Loucy (cell line): Measurements from ENCODE around the gene FGF12.

Experiments used
- H2AFZ ChIP-seq: fragments of 200-600 bp; sonication (generic); 2 replicates; pipeline ENCODE4 v1.6.0; 2016; ENCODE audit warnings: antibody characterized with exemption, mild to moderate bottlenecking, low read length, moderate library complexity
- H3F3A ChIP-seq: fragments of 200-600 bp; 2 replicates; pipeline ENCODE4 v1.6.0; 2016; ENCODE audit warnings: antibody characterized with exemption, low read depth, mild to moderate bottlenecking
- H3K27me3 ChIP-seq: fragments of 200-600 bp; sonication (generic); 2 replicates; pipeline ENCODE4 v1.6.1; 2014; ENCODE audit warnings: low read length, mild to moderate bottlenecking; ENCODE audit not compliant: insufficient read depth, poor library complexity, severe bottlenecking
- H3K36me3 ChIP-seq: fragments of 200-600 bp; sonication (generic); 2 replicates; pipeline ENCODE4 v1.6.1; 2016; ENCODE audit warnings: low read length; ENCODE audit not compliant: insufficient read depth
- H3K4me1 ChIP-seq: fragments of 200-600 bp; sonication (generic); 2 replicates; pipeline ENCODE4 v1.5.1; 2014; ENCODE audit warnings: low read length, mild to moderate bottlenecking; ENCODE audit not compliant: insufficient read depth, poor library complexity, severe bottlenecking
- H3K4me2 ChIP-seq: fragments of 200-600 bp; sonication (generic); 2 replicates; pipeline ENCODE4 v1.6.0; 2014; ENCODE audit warnings: antibody characterized with exemption, low read length, low read depth, mild to moderate bottlenecking; ENCODE audit not compliant: poor library complexity, severe bottlenecking
- H3K4me3 ChIP-seq: fragments of 200-600 bp; sonication (generic); 2 replicates; pipeline ENCODE4 v1.5.1; 2014; ENCODE audit warnings: low read length, mild to moderate bottlenecking, mixed read lengths; ENCODE audit not compliant: poor library complexity, severe bottlenecking
- H3K79me2 ChIP-seq: fragments of 200-600 bp; sonication (generic); 2 replicates; pipeline ENCODE4 v1.6.1; 2014; ENCODE audit warnings: low read length; ENCODE audit not compliant: insufficient read depth
- H3K9ac ChIP-seq: fragments of 200-600 bp; sonication (generic); 2 replicates; pipeline ENCODE4 v1.6.0; 2014; ENCODE audit warnings: mild to moderate bottlenecking, low read depth, low read length, moderate library complexity; ENCODE audit not compliant: poor library complexity, severe bottlenecking
- H3K9me2 ChIP-seq: fragments of 200-600 bp; sonication (generic); replicated peaks from 2 replicates; pipeline ENCODE4 v1.6.1; 2016; ENCODE audit warnings: low read depth, low read length, mixed read lengths
- H3K9me3 ChIP-seq: fragments of 200-600 bp; sonication (generic); 2 replicates; pipeline ENCODE4 v1.6.1; 2014; ENCODE audit warnings: mild to moderate bottlenecking, antibody characterized with exemption, low read length, low read depth; ENCODE audit not compliant: insufficient read depth
- H4K20me1 ChIP-seq: fragments of 200-600 bp; sonication (generic); 2 replicates; pipeline ENCODE4 v1.6.0; 2014; ENCODE audit warnings: antibody characterized with exemption, low read length, mild to moderate bottlenecking; ENCODE audit not compliant: insufficient read depth, poor library complexity, severe bottlenecking
- CTCF ChIP-seq: fragments of 200-600 bp; sonication (generic); conservative IDR thresholded peaks from 2 replicates; pipeline ENCODE4 v1.5.1; 2014; ENCODE audit warnings: mild to moderate bottlenecking, antibody characterized with exemption, low read length
- EZH2phosphoT487 ChIP-seq: fragments of 200-600 bp; IDR thresholded peaks from 2 replicates; pipeline ENCODE4 v1.6.1; 2018; ENCODE audit warnings: antibody characterized with exemption, mild to moderate bottlenecking, moderate library complexity, borderline replicate concordance

Gene FGF12

DNA sequence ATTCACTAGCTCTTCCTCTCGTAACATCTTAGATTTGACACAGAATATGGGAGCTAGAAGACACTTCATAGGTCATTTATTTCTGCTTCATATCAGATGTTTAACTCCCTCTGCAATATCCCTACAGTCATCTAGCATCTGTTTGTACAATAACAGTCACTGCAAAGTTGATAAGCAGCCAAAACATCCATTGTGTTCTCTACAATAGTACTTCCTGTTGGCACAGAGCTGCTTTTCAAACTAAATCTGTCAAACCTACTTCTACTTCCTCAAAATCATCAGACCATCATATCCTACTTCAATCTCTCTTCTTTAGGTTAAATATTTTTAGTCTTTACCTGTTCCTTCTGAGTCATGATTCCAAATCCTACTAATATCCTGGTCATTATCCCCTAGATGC lies 233.2 kb downstream of the FGF12 start:
- no peaks in the 10 kb centered on the region for H3K79me2 ChIP-seq
- H3K9ac ChIP-seq, result no peak overlapping the region
- no peaks in the 10 kb centered on the region for H3K9me3 ChIP-seq
- H3K4me3 ChIP-seq, result no peak overlapping the region
- no peak overlapping the region for H2AFZ ChIP-seq
- no peaks in the 10 kb centered on the region for H3F3A ChIP-seq
- no peaks in the 10 kb centered on the region for H3K36me3 ChIP-seq
- H3K9me2 ChIP-seq, result no peaks in the 10 kb centered on the region
- no peak for TF ChIP-seq CTCF
- TF ChIP-seq EZH2phosphoT487, result no peak
- no peaks in the 10 kb centered on the region for H3K27me3 ChIP-seq
- H4K20me1 ChIP-seq, result no peaks in the 10 kb centered on the region
- no peaks in the 10 kb centered on the region for H3K4me1 ChIP-seq
- H3K4me2 ChIP-seq, result no peak overlapping the region

DNA sequence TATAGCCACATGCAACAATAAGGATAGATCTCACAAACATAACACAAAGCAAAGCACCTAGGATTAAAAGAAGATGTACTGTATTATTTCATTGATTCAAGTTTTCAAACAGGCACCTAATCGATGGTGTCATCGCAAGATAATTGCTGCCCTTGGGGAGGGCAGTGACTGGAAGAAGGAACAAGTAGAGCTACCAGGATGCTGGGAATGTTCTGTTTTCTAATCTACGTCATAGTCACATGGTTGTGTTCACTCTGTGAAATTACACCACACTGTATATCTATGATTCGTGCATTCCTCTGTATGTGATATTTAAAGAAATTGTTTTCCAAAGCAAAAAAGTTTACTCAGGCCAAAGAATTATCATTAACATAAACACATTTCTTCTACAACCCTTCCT lies 236.6 kb downstream of the FGF12 start:
- H2AFZ ChIP-seq, result no peak overlapping the region
- H3K4me2 ChIP-seq, result no peak overlapping the region
- TF ChIP-seq CTCF, result no peak
- no peak for TF ChIP-seq EZH2phosphoT487
- no peaks in the 10 kb centered on the region for H3K79me2 ChIP-seq
- H3K9ac ChIP-seq, result no peak overlapping the region
- H3K4me1 ChIP-seq, result no peaks in the 10 kb centered on the region
- no peaks in the 10 kb centered on the region for H3F3A ChIP-seq
- no peaks in the 10 kb centered on the region for H3K27me3 ChIP-seq
- H3K4me3 ChIP-seq, result no peak overlapping the region
- H3K9me2 ChIP-seq, result no peaks in the 10 kb centered on the region
- H3K9me3 ChIP-seq, result no peaks in the 10 kb centered on the region
- H4K20me1 ChIP-seq, result no peaks in the 10 kb centered on the region
- no peaks in the 10 kb centered on the region for H3K36me3 ChIP-seq

DNA sequence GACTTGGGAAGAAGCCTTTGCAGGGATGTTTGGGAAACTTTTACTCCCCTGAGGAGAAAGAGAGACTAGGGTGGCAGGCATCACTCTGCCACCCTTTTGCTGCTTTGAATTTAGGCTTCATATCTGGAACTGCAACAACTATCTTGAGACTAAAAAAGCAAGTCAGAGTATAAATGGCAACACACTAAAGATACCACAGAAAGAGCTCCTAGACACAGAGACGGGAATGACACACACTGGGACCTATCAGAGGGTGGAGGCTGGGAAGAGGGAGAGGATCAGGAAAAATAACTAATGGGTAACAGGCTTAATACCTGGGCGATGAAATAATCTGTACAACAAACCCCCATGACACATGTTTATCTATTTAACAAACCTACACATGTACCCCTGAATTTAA lies 237.8 kb downstream of the FGF12 start:
- Histone ChIP-seq H3K4me2 (no peak overlapping the region), H3K9ac (no peak overlapping the region), H3K9me3 (no peaks in the 10 kb centered on the region), H3K79me2 (no peaks in the 10 kb centered on the region), H3K9me2 (no peaks in the 10 kb centered on the region), H4K20me1 (no peaks in the 10 kb centered on the region), H3K4me3 (no peak overlapping the region), H3K36me3 (no peaks in the 10 kb centered on the region), H3K4me1 (no peaks in the 10 kb centered on the region), H3F3A (no peaks in the 10 kb centered on the region), H2AFZ (no peak overlapping the region), H3K27me3 (no peaks in the 10 kb centered on the region)
- no peak for TF ChIP-seq EZH2phosphoT487
- TF ChIP-seq CTCF, result no peak
